Adrenal gland (tissue), 5 donors: Measurements from ENCODE around the gene UBE3A.

ENCODE experiments used
- CTCF ChIP-seq, 6 experiments: fragments of 450-650 bp in 4 of 6; fragments of 200-600 bp in 2 of 6; sonication (generic) in 1 of 6; IDR thresholded peaks; 1 replicate in 5 of 6; 2 replicates in 1 of 6; pipeline versions ENCODE4 v1.5.1 to v1.8.0; 2016 to 2021; ENCODE audit warnings: antibody characterized with exemption in 6 of 6, mild to moderate bottlenecking in 2 of 6, moderate library complexity in 1 of 6
- POLR2A ChIP-seq, 2 donors: fragments of 450-650 bp; IDR thresholded peaks; one replicate each; pipeline ENCODE4 v1.6.1; 2017; ENCODE audit warnings: antibody characterized with exemption in 2 of 2, mild to moderate bottlenecking in 2 of 2, moderate library complexity in 1 of 2
- donor health status: DM: no; HTN: no; CAD: no.

- TF ChIP-seq CTCF (IDR thresholded peaks at IDR 0.05) (no peak), POLR2A (IDR thresholded peaks at IDR 0.05) (no peak)
These were observed 48.5 kb upstream of the UBE3A start for GRCh38 chr15:25487226-25487884.
